Right lobe of liver (tissue), 4 donors: ENCODE data around the gene MINAR1.

Experiments
- CTCF ChIP-seq, 4 donors: fragments of 200-600 bp in 3 of 4; fragments of 450-650 bp in 1 of 4; IDR thresholded peaks; one replicate each; pipeline versions ENCODE4 v1.5.1 to v1.8.0; 2016 to 2022; ENCODE audit warnings: antibody characterized with exemption in 4 of 4, mild to moderate bottlenecking in 2 of 4
- POLR2A ChIP-seq: fragments of 450-650 bp; IDR thresholded peaks from one replicate; pipeline ENCODE4 v1.6.1; 2017; ENCODE audit warnings: antibody characterized with exemption, mild to moderate bottlenecking
- donor health status: DM: no; HTN: no; CAD: no.
- donor health status: DM: no; HTN: no; CAD: no.
- donor health status: DM: no; HTN: yes; CAD: no.

- TF ChIP-seq CTCF (IDR thresholded peaks at IDR 0.05) (no peak), POLR2A (no peak)
Observed at GRCh38 chr15:79396850-79397249, 35.3 kb upstream of the MINAR1 start.
